IMR-90 (cell line): Measurements from ENCODE around the gene ZNF335. TPM values are rescaled to one million over a fixed set of nuclear protein-coding genes. Genes with fewer than 3 reads are reported as not detected.

Source experiments
- ATAC-seq: fragments of 200-7000 bp; cut with Tn5 transposase; 2 replicates; pipeline ENCODE4 v1.9.1; 2020; ENCODE audit warnings: low read depth, mild to moderate bottlenecking, moderate library complexity
- BruUV-seq: library from RNA; stranded (reverse); fragments of 400-500 nt; replicated peaks from 2 replicates; lab custom pipeline; 2021; lab: Mats Ljungman, UMichigan
- CTCF ChIA-PET: fragments of 300-600 bp; formaldehyde crosslinking; extraction: SDS; loops from one replicate; lab custom pipeline; 2021; ENCODE audit warnings: antibody characterized with exemption; lab: Yijun Ruan, JAX
- POLR2A ChIA-PET: fragments of 300-600 bp; sonication (Branson Sonifier 250); formaldehyde crosslinking; loops from one replicate; lab custom pipeline; 2022; ENCODE audit warnings: antibody characterized with exemption; ENCODE audit not compliant: unreplicated experiment; lab: Charles Lee
- DNase-seq: peaks from one replicate; pipeline ENCODE4 v3.0.0; 2013
- H2AFZ ChIP-seq: replicated peaks from 2 replicates; pipeline ENCODE3; 2013; ENCODE audit warnings: low read length, mild to moderate bottlenecking; ENCODE audit not compliant: poor library complexity
- H2AK5ac ChIP-seq: 2 replicates; pipeline ENCODE4 v1.6.1; 2013; ENCODE audit warnings: low read depth, low read length, inconsistent platforms
- H2AK9ac ChIP-seq: replicated peaks from 2 replicates; pipeline ENCODE3; 2013; ENCODE audit warnings: mild to moderate bottlenecking, low read depth, low read length, moderate library complexity; ENCODE audit not compliant: poor library complexity
- H2BK120ac ChIP-seq: 2 replicates; pipeline ENCODE4 v1.6.1; 2013; ENCODE audit warnings: low read depth, low read length, inconsistent platforms
- H2BK15ac ChIP-seq: 3 replicates; pipeline ENCODE4 v1.6.1; 2013; ENCODE audit warnings: low read depth, low read length, inconsistent platforms
- H2BK20ac ChIP-seq: 2 replicates; pipeline ENCODE4 v1.6.1; 2013; ENCODE audit warnings: low read depth, mild to moderate bottlenecking, inconsistent platforms, low read length, moderate library complexity
- H2BK5ac ChIP-seq: 2 replicates; pipeline ENCODE4 v1.6.1; 2013; ENCODE audit warnings: mild to moderate bottlenecking, low read depth, low read length, inconsistent platforms; ENCODE audit not compliant: poor library complexity, severe bottlenecking
- H3K14ac ChIP-seq: replicated peaks from 2 replicates; pipeline ENCODE4 v1.6.1; 2013; ENCODE audit warnings: low read depth, low read length, inconsistent platforms
- H3K18ac ChIP-seq: 2 replicates; pipeline ENCODE4 v1.6.1; 2013; ENCODE audit warnings: low read depth, low read length, control low read depth
- H3K23ac ChIP-seq: 2 replicates; pipeline ENCODE4 v1.6.1; 2013; ENCODE audit warnings: low read depth, low read length, inconsistent platforms
- H3K27ac ChIP-seq: 2 replicates; pipeline ENCODE4 v1.5.1; 2013; ENCODE audit warnings: mild to moderate bottlenecking, control low read depth, low read length; ENCODE audit not compliant: insufficient read depth
- H3K27me3 ChIP-seq: 2 replicates; pipeline ENCODE4 v1.6.1; 2013; ENCODE audit warnings: low read length; ENCODE audit not compliant: control insufficient read depth, insufficient read depth
- H3K36me3 ChIP-seq: 2 replicates; pipeline ENCODE4 v1.6.1; 2013; ENCODE audit warnings: low read length, mixed read lengths; ENCODE audit not compliant: control insufficient read depth, insufficient read depth
- H3K4ac ChIP-seq: 2 replicates; pipeline ENCODE4 v1.6.1; 2013; ENCODE audit warnings: low read depth, low read length, inconsistent platforms
- H3K4me1 ChIP-seq: 2 replicates; pipeline ENCODE4 v1.6.1; 2013; ENCODE audit warnings: low read length, mixed read lengths; ENCODE audit not compliant: control insufficient read depth, insufficient read depth
- H3K4me2 ChIP-seq: 2 replicates; pipeline ENCODE4 v1.6.1; 2013; ENCODE audit warnings: low read depth, mild to moderate bottlenecking, control low read depth, low read length, moderate library complexity
- H3K4me3 ChIP-seq: 2 replicates; pipeline ENCODE4 v1.5.1; 2013; ENCODE audit warnings: low read depth, mild to moderate bottlenecking, control low read depth, low read length, moderate library complexity; ENCODE audit not compliant: insufficient read depth
- H3K56ac ChIP-seq: 2 replicates; pipeline ENCODE4 v1.6.1; 2013; ENCODE audit warnings: low read length, inconsistent platforms; ENCODE audit not compliant: insufficient read depth; ENCODE audit errors: extremely low read depth
- H3K79me1 ChIP-seq, 2 experiments: 2 replicates each; pipeline ENCODE4 v1.6.1; 2013; ENCODE audit warnings: low read length in 2 of 2, inconsistent platforms in 1 of 2, low read depth in 1 of 2
- H3K9ac ChIP-seq: 2 replicates; pipeline ENCODE4 v1.6.1; 2013; ENCODE audit warnings: low read depth, low read length, control low read depth
- H3K9me1 ChIP-seq: 2 replicates; pipeline ENCODE4 v1.6.1; 2013; ENCODE audit warnings: low read length, inconsistent platforms; ENCODE audit not compliant: insufficient read depth
- H3K9me3 ChIP-seq: 2 replicates; pipeline ENCODE4 v1.6.1; 2013; ENCODE audit warnings: low read length; ENCODE audit not compliant: control insufficient read depth, insufficient read depth
- H4K20me1 ChIP-seq: 2 replicates; pipeline ENCODE4 v1.6.1; 2013; ENCODE audit warnings: low read length, inconsistent platforms; ENCODE audit not compliant: insufficient read depth
- H4K5ac ChIP-seq: 2 replicates; pipeline ENCODE4 v1.6.1; 2013; ENCODE audit warnings: mild to moderate bottlenecking, low read depth, low read length, control low read depth
- H4K8ac ChIP-seq, 2 experiments: 2 replicates each; pipeline ENCODE4 v1.6.1; 2013; ENCODE audit warnings: low read depth in 2 of 2, low read length in 2 of 2, control low read depth in 1 of 2, inconsistent platforms in 1 of 2
- H4K91ac ChIP-seq: 2 replicates; pipeline ENCODE4 v1.6.1; 2013; ENCODE audit warnings: low read depth, low read length, inconsistent platforms; ENCODE audit not compliant: insufficient read depth
- FOS ChIP-seq: fragments of 150-350 bp; IDR thresholded peaks from 2 replicates; pipeline ENCODE4 v1.6.1; 2016; ENCODE audit warnings: low read depth, low read length
- MAZ ChIP-seq: IDR thresholded peaks from 2 replicates; pipeline ENCODE4 v1.6.1; 2012; ENCODE audit warnings: low read depth, mild to moderate bottlenecking, low read length, improper control_type of control experiment, moderate library complexity, borderline replicate concordance
- NFE2L2 ChIP-seq: fragments of 150-350 bp; IDR thresholded peaks from 2 replicates; pipeline ENCODE4 v1.6.1; 2016; ENCODE audit warnings: low read depth, mild to moderate bottlenecking, low read length
- RAD21 ChIP-seq: IDR thresholded peaks from 2 replicates; pipeline ENCODE4 v1.6.1; 2012; ENCODE audit warnings: low read length, improper control_type of control experiment
- WGBS, 2 experiments: methylation state at CpG; one replicate each; pipeline versions ENCODE4 v1.1.5 to v1.1.7; 2013; ENCODE audit warnings: missing lambda C conversion rate in 2 of 2; ENCODE audit not compliant: insufficient read length in 1 of 2; ENCODE audit errors: extremely low coverage in 2 of 2; 5-methylcytosine and 5-hydroxymethylcytosine counted together
- dilution Hi-C: fragments of 300-500 bp; cut with HindIII; formaldehyde crosslinking; loops from one replicate; pipeline ENCODE4 v1.14.3; 2018; ENCODE audit warnings: low sequenced_read_pairs; ENCODE audit not compliant: unreplicated experiment
- in situ Hi-C: fragments of 300-500 bp; cut with MboI; formaldehyde crosslinking; loops from 3 replicates; pipeline ENCODE4 v1.14.3; 2019; ENCODE audit warnings: low sequenced_read_pairs, inconsistent platforms, mixed read lengths
- intact Hi-C: fragments of 100-400 bp; cut with micrococcal nuclease; formaldehyde crosslinking; loops from 2 replicates; pipeline ENCODE4 v1.10.0; 2022
- polyA plus RNA-seq, 3 experiments: library from polyadenylated mRNA; depleted of rRNA; stranded (reverse); fragments of >200 nt; gene quantifications; 2 replicates each; pipeline ENCODE4 v1.2.3, GENCODE V29; 2012; ENCODE audit warnings: low replicate concordance in 1 of 3
- total RNA-seq: library from RNA; depleted of rRNA; stranded (reverse); fragments of >200 nt; gene quantifications from 2 replicates; pipeline ENCODE4 v1.2.3, GENCODE V29; 2012

Gene ZNF335
- total and polyA plus RNA-seq, 2 of the 4 experiments (the other 2 are of a cell fraction): 11.8 to 17.8 TPM

GRCh38 chr20:45951925-45952834 lies 19.8 kb downstream of the ZNF335 start:
- Histone ChIP-seq H2AK5ac (no peak overlapping the region), H3K4me3 (no peak overlapping the region), H3K4ac (no peak overlapping the region), H2BK20ac (no peak overlapping the region), H2BK120ac (no peak overlapping the region), H2AFZ (no peak overlapping the region), H3K27ac (no peak overlapping the region), H3K23ac (no peak overlapping the region), H4K91ac (no peak overlapping the region), H3K27me3 (no peaks in the 10 kb centered on the region), H3K4me2 (no peak overlapping the region), H3K18ac (no peak overlapping the region), H3K9me1 (peaks cover 7% of the 10 kb centered on the region; the same call in 1 of the 2 replicates), H4K20me1 (peaks cover 4% of the 10 kb centered on the region; the same call in 1 of the 2 replicates), H4K8ac (no peak overlapping the region; a peak in 1 of 4 replicates), H3K9ac (no peak overlapping the region), H3K14ac (no peak overlapping the region), H3K4me1 (no peaks in the 10 kb centered on the region), H2BK5ac (no peak overlapping the region), H3K9me3 (no peaks in the 10 kb centered on the region), H2BK15ac (no peak overlapping the region), H3K56ac (no peak overlapping the region), H3K79me1 (peaks cover 0 to 2% of the 10 kb centered on the region in 2 experiments; a peak in 1 of 4 replicates), H3K36me3 (peaks cover 71% of the 10 kb centered on the region), H4K5ac (no peak overlapping the region), H2AK9ac (no peak overlapping the region)
- WGBS, 2 experiments: 84% methylated on average over 4 of the region's 19 CpGs; no CpG with 5 or more reads in 1 of the 2 experiments
- POLR2A ChIA-PET: no interaction called here
- TF ChIP-seq MAZ (no peak), NFE2L2 (no peak), RAD21 (no peak), FOS (no peak)
- DNase-seq: no peak
- BruUV-seq: no TSS peak
- in situ Hi-C loops: no loop called here
- dilution Hi-C loops: no loop called here
- CTCF ChIA-PET: interaction anchor here (0.6 kb wide), 1 partner anchor 8 kb away, joined by 3 read pairs; no protein-coding TSS in a partner anchor
- no peak for ATAC-seq
- intact Hi-C loops: no loop called here
